ENCODE results near the gene SFXN4. TPM values are rescaled to one million over a fixed set of nuclear protein-coding genes. Genes with fewer than 3 reads are reported as not detected.

The SFXN4 gene
- total and polyA plus RNA-seq, 2 of the 13 experiments (the other 11 are each of a cell fraction or from before 2014, with no cell fraction given), result 47.7 to 64.9 TPM

DNA sequence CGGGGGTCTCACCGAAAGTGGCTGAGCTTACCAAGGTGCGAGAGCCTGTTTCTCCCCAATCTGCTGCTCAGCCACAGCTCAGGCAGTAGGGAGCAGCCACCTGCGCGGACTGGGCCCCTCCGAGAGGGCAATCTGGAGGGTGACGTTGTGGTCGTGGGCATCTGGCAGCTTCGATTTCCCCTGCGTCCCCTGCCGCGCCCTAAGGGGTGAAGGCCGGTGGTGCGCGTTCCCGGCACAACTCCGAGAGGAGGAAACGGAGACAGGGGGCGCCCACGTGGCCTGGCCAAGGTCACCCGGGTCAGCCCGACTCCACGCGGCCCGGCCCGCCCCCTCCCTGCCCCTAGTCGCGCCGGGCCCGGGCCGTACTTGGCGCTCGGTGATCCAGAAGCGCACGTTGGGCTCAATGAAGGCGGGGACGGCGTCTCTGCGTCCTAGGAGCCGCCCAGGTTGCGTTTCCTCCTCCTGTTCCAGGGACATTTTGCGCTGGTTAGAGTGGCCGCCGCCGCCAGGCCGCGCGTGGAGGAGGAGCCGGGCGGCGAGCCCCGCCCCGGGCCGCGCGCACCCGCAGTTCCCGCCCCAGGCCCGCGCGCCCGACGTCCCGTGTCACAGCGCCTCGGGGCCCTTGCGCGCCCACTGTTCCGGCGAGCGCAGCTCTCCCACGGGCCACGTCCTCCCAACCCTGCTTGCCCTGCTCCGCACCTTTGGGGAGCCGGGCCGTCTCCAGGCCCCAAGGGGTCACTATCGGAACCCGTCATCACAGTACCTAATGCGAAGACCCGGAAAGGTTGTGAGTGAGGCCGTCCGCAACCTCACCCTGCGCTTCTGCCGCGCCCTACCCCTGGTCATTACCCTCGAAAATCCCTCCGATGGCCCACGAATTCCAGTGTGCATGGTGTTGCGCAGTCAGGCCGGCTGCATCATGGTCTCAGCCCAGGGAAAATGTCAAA is at the start of gene SFXN4 (continued):
- TF ChIP-seq NKX3-1 (CRISPR knock-in tag; IDR thresholded peaks at IDR 0.05) (no peak; the same call in 1 of the 2 replicates), KDM2A (CRISPR knock-in tag; IDR thresholded peaks at IDR 0.05; ENCODE audit: borderline replicate concordance, low read depth) (peak; percentile 78), ZBTB7A (CRISPR knock-in tag; IDR thresholded peaks at IDR 0.05) (peak; percentile 91), ZSCAN21 (CRISPR knock-in tag; IDR thresholded peaks at IDR 0.05; ENCODE audit: borderline replicate concordance) (peak; percentile 39; the same call in 1 of the 2 replicates), MIXL1 (CRISPR knock-in tag; IDR thresholded peaks at IDR 0.05) (peak; percentile 46; the same call in 1 of the 2 replicates), ZNF24 (IDR thresholded peaks at IDR 0.05) (no peak), FOXA3 (CRISPR knock-in tag; IDR thresholded peaks at IDR 0.05) (peak; percentile 22; the same call in 1 of the 2 replicates), FOXP1 (IDR thresholded peaks at IDR 0.05) (no peak), FOXP1 (CRISPR knock-in tag; IDR thresholded peaks at IDR 0.05) (no peak), NR2C2 (CRISPR knock-in tag; IDR thresholded peaks at IDR 0.05; ENCODE audit: borderline replicate concordance) (peak; percentile 73; the same call in 1 of the 2 replicates), ZNF782 (CRISPR knock-in tag; IDR thresholded peaks at IDR 0.05; ENCODE audit: borderline replicate concordance) (peak; percentile 21; the same call in 1 of the 2 replicates), ELF4 (CRISPR knock-in tag; IDR thresholded peaks at IDR 0.05; ENCODE audit: borderline replicate concordance) (no peak; the same call in 1 of the 2 replicates), ZNF256 (CRISPR knock-in tag; conservative IDR thresholded peaks at IDR 0.05) (no peak), HOXA5 (CRISPR knock-in tag; IDR thresholded peaks at IDR 0.05) (peak; percentile 7), RAD21 (CRISPR knock-in tag; IDR thresholded peaks at IDR 0.05) (peak; percentile 50; the same call in 1 of the 2 replicates), ZFY (CRISPR knock-in tag; IDR thresholded peaks at IDR 0.05) (peak; percentile 95), RBAK (CRISPR knock-in tag; IDR thresholded peaks at IDR 0.05) (no peak), TGIF2 (CRISPR knock-in tag; IDR thresholded peaks at IDR 0.05) (peak; percentile 63; the same call in 1 of the 2 replicates), NCOA2 (CRISPR knock-in tag; IDR thresholded peaks at IDR 0.05) (0 out of 2 replicates have a peak, but pooled peaks have one; percentile 32), MED8 (CRISPR knock-in tag; IDR thresholded peaks at IDR 0.05; ENCODE audit: insufficient replicate concordance) (peak; percentile 21), ZNF230 (CRISPR knock-in tag; IDR thresholded peaks at IDR 0.05) (no peak), NFE2 (CRISPR knock-in tag; IDR thresholded peaks at IDR 0.05) (no peak), RXRA (CRISPR knock-in tag; IDR thresholded peaks at IDR 0.05) (peak; percentile 80; the same call in 1 of the 2 replicates)
- TF ChIP-seq, protein P1, sequence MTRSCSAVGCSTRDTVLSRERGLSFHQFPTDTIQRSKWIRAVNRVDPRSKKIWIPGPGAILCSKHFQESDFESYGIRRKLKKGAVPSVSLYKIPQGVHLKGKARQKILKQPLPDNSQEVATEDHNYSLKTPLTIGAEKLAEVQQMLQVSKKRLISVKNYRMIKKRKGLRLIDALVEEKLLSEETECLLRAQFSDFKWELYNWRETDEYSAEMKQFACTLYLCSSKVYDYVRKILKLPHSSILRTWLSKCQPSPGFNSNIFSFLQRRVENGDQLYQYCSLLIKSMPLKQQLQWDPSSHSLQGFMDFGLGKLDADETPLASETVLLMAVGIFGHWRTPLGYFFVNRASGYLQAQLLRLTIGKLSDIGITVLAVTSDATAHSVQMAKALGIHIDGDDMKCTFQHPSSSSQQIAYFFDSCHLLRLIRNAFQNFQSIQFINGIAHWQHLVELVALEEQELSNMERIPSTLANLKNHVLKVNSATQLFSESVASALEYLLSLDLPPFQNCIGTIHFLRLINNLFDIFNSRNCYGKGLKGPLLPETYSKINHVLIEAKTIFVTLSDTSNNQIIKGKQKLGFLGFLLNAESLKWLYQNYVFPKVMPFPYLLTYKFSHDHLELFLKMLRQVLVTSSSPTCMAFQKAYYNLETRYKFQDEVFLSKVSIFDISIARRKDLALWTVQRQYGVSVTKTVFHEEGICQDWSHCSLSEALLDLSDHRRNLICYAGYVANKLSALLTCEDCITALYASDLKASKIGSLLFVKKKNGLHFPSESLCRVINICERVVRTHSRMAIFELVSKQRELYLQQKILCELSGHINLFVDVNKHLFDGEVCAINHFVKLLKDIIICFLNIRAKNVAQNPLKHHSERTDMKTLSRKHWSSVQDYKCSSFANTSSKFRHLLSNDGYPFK (CRISPR knock-in tag; IDR thresholded peaks at IDR 0.05; ENCODE audit: borderline replicate concordance), result peak; percentile 69
- TF ChIP-seq, protein P2, sequence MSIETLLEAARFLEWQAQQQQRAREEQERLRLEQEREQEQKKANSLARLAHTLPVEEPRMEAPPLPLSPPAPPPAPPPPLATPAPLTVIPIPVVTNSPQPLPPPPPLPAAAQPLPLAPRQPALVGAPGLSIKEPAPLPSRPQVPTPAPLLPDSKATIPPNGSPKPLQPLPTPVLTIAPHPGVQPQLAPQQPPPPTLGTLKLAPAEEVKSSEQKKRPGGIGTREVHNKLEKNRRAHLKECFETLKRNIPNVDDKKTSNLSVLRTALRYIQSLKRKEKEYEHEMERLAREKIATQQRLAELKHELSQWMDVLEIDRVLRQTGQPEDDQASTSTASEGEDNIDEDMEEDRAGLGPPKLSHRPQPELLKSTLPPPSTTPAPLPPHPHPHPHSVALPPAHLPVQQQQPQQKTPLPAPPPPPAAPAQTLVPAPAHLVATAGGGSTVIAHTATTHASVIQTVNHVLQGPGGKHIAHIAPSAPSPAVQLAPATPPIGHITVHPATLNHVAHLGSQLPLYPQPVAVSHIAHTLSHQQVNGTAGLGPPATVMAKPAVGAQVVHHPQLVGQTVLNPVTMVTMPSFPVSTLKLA (IDR thresholded peaks at IDR 0.05), result peak; percentile 87
- TF ChIP-seq, protein P3, sequence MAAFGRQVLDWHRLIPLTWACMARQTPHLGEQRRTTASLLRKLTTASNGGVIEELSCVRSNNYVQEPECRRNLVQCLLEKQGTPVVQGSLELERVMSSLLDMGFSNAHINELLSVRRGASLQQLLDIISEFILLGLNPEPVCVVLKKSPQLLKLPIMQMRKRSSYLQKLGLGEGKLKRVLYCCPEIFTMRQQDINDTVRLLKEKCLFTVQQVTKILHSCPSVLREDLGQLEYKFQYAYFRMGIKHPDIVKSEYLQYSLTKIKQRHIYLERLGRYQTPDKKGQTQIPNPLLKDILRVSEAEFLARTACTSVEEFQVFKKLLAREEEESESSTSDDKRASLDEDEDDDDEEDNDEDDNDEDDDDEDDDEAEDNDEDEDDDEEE (CRISPR knock-in tag; IDR thresholded peaks at IDR 0.05), result peak; percentile 59
